Measurements from ENCODE around the gene PELO.

DNA sequence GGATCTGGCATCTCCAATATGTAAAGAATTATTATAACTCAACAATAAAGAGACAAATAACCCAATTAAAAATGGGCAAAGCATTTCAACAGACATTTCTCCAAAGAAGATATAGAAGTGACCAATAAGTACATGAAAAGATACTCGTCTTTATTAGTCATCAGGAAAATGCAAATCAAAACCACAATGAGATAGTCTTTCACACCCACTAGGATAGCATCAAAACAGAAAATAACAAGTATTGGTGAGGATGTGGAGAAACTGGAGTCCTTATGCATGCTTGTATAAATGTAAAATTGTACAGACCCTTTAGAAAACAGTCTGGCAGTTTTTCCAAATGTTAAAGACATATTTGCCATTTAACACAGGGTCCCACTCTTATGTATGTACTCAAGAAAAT is 39.1 kb upstream of the PELO start:
- TF ChIP-seq, protein P1, sequence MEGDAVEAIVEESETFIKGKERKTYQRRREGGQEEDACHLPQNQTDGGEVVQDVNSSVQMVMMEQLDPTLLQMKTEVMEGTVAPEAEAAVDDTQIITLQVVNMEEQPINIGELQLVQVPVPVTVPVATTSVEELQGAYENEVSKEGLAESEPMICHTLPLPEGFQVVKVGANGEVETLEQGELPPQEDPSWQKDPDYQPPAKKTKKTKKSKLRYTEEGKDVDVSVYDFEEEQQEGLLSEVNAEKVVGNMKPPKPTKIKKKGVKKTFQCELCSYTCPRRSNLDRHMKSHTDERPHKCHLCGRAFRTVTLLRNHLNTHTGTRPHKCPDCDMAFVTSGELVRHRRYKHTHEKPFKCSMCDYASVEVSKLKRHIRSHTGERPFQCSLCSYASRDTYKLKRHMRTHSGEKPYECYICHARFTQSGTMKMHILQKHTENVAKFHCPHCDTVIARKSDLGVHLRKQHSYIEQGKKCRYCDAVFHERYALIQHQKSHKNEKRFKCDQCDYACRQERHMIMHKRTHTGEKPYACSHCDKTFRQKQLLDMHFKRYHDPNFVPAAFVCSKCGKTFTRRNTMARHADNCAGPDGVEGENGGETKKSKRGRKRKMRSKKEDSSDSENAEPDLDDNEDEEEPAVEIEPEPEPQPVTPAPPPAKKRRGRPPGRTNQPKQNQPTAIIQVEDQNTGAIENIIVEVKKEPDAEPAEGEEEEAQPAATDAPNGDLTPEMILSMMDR (conservative IDR thresholded peaks at IDR 0.05), result no peak
- no peak for TF ChIP-seq EZH2 (IDR thresholded peaks at IDR 0.05; ENCODE audit: low read depth)

Data from PC-9 (cell line).